ENCODE results near the gene CLASRP.

Gene CLASRP

GRCh38 chr19:45090034-45090433, 51.2 kb downstream of the CLASRP start:
- no peak for DNase-seq

- no peak for DNase-seq
Observed at GRCh38 chr19:45090606-45091005, 51.8 kb downstream of the CLASRP start.

- no peak for DNase-seq
Observed at GRCh38 chr19:45091031-45091923, 52.4 kb downstream of the CLASRP start.

- peak; percentile 80 to 87 for DNase-seq
Observed at GRCh38 chr19:45092747-45093678, 54.2 kb downstream of the CLASRP start, which contains the start of gene PPP1R37. Gene PPP1R37 (plus strand): TSS chr19:45093179. CDS start chr19:45093326, 147 bp downstream.

- no peak for DNase-seq
Observed at GRCh38 chr19:45094137-45094536, 55.3 kb downstream of the CLASRP start.

- DNase-seq = no peak
Observed at GRCh38 chr19:45094707-45095106, 55.9 kb downstream of the CLASRP start.

- no peak for DNase-seq
Observed at GRCh38 chr19:45095496-45096413, 56.9 kb downstream of the CLASRP start.

- no peak for DNase-seq
Observed at GRCh38 chr19:45096700-45097099, 57.9 kb downstream of the CLASRP start.

GRCh38 chr19:45097450-45097775, 58.6 kb downstream of the CLASRP start:
- no peak for DNase-seq

- peak in 1 of 2 experiments; percentile 9 for DNase-seq
Observed at GRCh38 chr19:45097776-45098520, 59.1 kb downstream of the CLASRP start.

- DNase-seq = no peak
Observed at GRCh38 chr19:45098521-45099466, 59.9 kb downstream of the CLASRP start.

- no peak for DNase-seq
Observed at GRCh38 chr19:45099467-45100191, 60.8 kb downstream of the CLASRP start.

GRCh38 chr19:45100201-45100600, 61.4 kb downstream of the CLASRP start:
- DNase-seq = no peak

GRCh38 chr19:45100846-45101252, 62.0 kb downstream of the CLASRP start:
- DNase-seq = no peak

GRCh38 chr19:45101806-45102205, 63.0 kb downstream of the CLASRP start:
- DNase-seq = no peak

GRCh38 chr19:45102481-45102880, 63.6 kb downstream of the CLASRP start:
- DNase-seq = no peak

GRCh38 chr19:45103156-45103507, 64.3 kb downstream of the CLASRP start:
- no peak for DNase-seq

- DNase-seq = no peak
Observed at GRCh38 chr19:45103508-45104319, 64.9 kb downstream of the CLASRP start.

Measured in AML-193 (cell line).